GM21737 (cell line): ENCODE results near the gene CLCN2.

Experiments used
- ATAC-seq: cut with Tn5 transposase; IDR thresholded peaks from one replicate; pipeline ENCODE4 v1.9.1; 2021; ENCODE audit warnings: mild to moderate bottlenecking, moderate library complexity; ENCODE audit not compliant: unreplicated experiment

Gene CLCN2

GRCh38 chr3:184381261-184382224 is 20.1 kb upstream of the CLCN2 start:
- ATAC-seq: no peak

GRCh38 chr3:184380627-184381260 is 19.3 kb upstream of the CLCN2 start:
- ATAC-seq: no peak

GRCh38 chr3:184380185-184380626 is 18.8 kb upstream of the CLCN2 start:
- no peak for ATAC-seq

- no peak for ATAC-seq
Observed at GRCh38 chr3:184379358-184380184, 18.2 kb upstream of the CLCN2 start, which contains the start of gene CHRD. Gene CHRD, plus strand, starts transcription at chr3:184380054. Its CDS starts 265 bp downstream, at chr3:184380319.

- no peak for ATAC-seq
Observed at GRCh38 chr3:184378651-184379357, 17.4 kb upstream of the CLCN2 start.

GRCh38 chr3:184377882-184378445 is 16.6 kb upstream of the CLCN2 start, which contains the start of gene THPO:
Gene THPO, minus strand, starts transcription at chr3:184378207. Its CDS starts 1,948 bp downstream, at chr3:184376259.
- ATAC-seq: no peak

- no peak for ATAC-seq
Observed at GRCh38 chr3:184377374-184377773, 16.0 kb upstream of the CLCN2 start.

- no peak for ATAC-seq
Observed at GRCh38 chr3:184375747-184376461, 14.5 kb upstream of the CLCN2 start.

- ATAC-seq: no peak
Observed at GRCh38 chr3:184373422-184373821, 12.0 kb upstream of the CLCN2 start.

- ATAC-seq: no peak
Observed at GRCh38 chr3:184372911-184373310, 11.5 kb upstream of the CLCN2 start.

GRCh38 chr3:184372296-184372821 is 11.0 kb upstream of the CLCN2 start:
- ATAC-seq: no peak

- peak; percentile 82 for ATAC-seq
Observed at GRCh38 chr3:184371570-184372018, 10.2 kb upstream of the CLCN2 start.

- ATAC-seq: no peak
Observed at GRCh38 chr3:184368586-184369183, 7.3 kb upstream of the CLCN2 start.

GRCh38 chr3:184368116-184368515 is 6.7 kb upstream of the CLCN2 start:
- ATAC-seq: no peak

GRCh38 chr3:184366619-184367289 is 5.3 kb upstream of the CLCN2 start:
- ATAC-seq: no peak

- peak; percentile 81 for ATAC-seq
Observed at GRCh38 chr3:184362668-184363546, 1.5 kb upstream of the CLCN2 start.
